ENCODE measurements around the gene CFAP57. TPM values are rescaled to one million over a fixed set of nuclear protein-coding genes. Genes with fewer than 3 reads are reported as not detected.

CFAP57 gene
- total RNA-seq, 2 donors from 2014 or later = 0.14 to 4.7 TPM

DNA sequence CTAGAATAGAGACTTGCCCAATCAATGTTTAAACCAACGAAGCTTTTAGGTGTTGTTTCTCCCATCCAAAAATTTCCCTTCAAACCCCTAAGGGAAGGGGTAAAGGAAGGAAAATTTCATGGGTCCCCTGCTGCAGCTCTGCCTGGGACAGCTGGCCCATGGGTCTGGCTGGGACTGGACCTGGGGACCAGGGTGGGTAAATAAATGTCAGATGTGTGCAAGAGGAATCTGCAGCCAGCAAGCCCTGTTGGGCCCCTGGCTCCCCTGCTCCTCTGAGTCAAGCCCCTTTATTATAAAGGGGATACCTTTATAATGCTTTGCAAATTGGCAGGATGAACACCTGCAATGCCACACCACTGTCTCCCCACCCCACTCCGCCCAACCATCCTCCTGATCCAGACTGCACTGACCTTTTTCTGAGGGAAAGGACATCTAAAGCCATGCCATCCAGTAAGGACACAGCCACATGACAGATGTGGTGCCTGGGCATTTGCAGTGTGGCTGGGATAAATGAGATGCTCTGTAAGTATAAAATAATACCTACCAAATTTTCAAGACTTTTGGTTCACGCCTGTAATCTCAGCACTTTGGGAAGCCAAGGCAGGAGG lies 95.8 kb downstream of the CFAP57 start:
- no peaks in the 10 kb centered on the region for H3K27me3 ChIP-seq (replicated peaks; ENCODE audit: insufficient read depth)
- TF ChIP-seq POLR2A (IDR thresholded peaks at IDR 0.05) = no peak
- no peak for TF ChIP-seq POLR2AphosphoS5 (IDR thresholded peaks at IDR 0.05)
- TF ChIP-seq, protein P1, sequence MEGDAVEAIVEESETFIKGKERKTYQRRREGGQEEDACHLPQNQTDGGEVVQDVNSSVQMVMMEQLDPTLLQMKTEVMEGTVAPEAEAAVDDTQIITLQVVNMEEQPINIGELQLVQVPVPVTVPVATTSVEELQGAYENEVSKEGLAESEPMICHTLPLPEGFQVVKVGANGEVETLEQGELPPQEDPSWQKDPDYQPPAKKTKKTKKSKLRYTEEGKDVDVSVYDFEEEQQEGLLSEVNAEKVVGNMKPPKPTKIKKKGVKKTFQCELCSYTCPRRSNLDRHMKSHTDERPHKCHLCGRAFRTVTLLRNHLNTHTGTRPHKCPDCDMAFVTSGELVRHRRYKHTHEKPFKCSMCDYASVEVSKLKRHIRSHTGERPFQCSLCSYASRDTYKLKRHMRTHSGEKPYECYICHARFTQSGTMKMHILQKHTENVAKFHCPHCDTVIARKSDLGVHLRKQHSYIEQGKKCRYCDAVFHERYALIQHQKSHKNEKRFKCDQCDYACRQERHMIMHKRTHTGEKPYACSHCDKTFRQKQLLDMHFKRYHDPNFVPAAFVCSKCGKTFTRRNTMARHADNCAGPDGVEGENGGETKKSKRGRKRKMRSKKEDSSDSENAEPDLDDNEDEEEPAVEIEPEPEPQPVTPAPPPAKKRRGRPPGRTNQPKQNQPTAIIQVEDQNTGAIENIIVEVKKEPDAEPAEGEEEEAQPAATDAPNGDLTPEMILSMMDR (IDR thresholded peaks at IDR 0.05) = no peak
- H3K27ac ChIP-seq = no peak overlapping the region
- 87% methylated on average over 3 of the region's 3 CpGs for WGBS
- no peaks in the 10 kb centered on the region for H3K9me3 ChIP-seq
- H3K4me3 ChIP-seq = no peak overlapping the region
- H3K4me1 ChIP-seq (replicated peaks) = no peaks in the 10 kb centered on the region
- no peak for DNase-seq (ENCODE audit: low spot score)
- intact Hi-C loops (cut with DNase I) = no loop called here
- H3K36me3 ChIP-seq = no peaks in the 10 kb centered on the region

DNA sequence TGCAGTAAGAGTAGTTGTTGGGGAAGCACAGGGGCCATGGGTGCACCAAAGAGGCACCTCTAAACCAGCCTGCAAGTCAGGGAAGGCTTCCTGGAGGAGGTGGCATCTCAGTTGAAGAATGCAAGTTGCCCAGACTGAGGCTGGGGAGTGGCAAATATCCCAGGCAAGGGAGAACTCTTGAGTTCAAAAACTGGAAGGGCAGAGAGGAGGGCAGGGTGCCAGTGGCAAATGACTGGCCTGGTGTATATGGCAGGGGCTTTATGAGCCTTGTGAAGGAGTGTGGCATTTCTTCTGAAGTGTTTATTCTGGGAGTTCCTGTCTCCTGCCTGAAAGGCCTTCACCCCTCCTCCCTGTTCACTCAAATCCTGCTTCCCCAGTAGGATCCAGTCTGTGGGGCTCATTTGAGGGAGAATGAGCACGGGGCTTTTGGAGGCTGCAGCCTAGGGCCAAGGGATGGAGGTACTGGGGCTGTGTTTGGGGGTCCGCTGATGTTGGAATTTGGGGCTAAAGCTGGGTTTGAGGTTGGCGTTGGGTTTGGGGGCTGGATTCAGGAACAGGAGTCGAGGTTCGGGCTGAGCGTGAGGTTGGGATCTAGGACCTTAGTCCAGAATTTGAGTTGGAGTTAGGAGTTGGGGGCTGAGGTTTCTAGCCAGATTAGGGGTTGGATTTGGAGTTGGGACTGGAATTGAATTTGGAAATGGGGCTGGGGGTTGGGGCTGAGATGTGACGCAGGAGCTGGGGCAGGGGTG lies 97.7 kb downstream of the CFAP57 start, which contains the start of gene TMEM125:
TMEM125 (plus strand) TSS at position 357 of the 749 bp plus-strand sequence. CDS start 2,740 bp downstream, outside the sequence.
- peak; percentile 74 for DNase-seq (ENCODE audit: low spot score)
- Histone ChIP-seq H3K4me3 (peak within 1 kb of the TSS; percentile 13 to 30), H3K9me3 (no peaks in the 10 kb centered on the region), H3K36me3 (no peaks in the 10 kb centered on the region), H3K27ac (peak within 1 kb of the TSS; percentile 73 to 75), H3K4me1 (replicated peaks) (no peaks in the 10 kb centered on the region), H3K27me3 (replicated peaks; ENCODE audit: insufficient read depth) (no peaks in the 10 kb centered on the region)
- intact Hi-C loops (cut with DNase I) = no loop called here
- WGBS = 66% methylated on average over 7 of the region's 7 CpGs
- peak; percentile 42 for TF ChIP-seq POLR2AphosphoS5 (IDR thresholded peaks at IDR 0.05)
- TF ChIP-seq POLR2A (IDR thresholded peaks at IDR 0.05) = no peak

DNA sequence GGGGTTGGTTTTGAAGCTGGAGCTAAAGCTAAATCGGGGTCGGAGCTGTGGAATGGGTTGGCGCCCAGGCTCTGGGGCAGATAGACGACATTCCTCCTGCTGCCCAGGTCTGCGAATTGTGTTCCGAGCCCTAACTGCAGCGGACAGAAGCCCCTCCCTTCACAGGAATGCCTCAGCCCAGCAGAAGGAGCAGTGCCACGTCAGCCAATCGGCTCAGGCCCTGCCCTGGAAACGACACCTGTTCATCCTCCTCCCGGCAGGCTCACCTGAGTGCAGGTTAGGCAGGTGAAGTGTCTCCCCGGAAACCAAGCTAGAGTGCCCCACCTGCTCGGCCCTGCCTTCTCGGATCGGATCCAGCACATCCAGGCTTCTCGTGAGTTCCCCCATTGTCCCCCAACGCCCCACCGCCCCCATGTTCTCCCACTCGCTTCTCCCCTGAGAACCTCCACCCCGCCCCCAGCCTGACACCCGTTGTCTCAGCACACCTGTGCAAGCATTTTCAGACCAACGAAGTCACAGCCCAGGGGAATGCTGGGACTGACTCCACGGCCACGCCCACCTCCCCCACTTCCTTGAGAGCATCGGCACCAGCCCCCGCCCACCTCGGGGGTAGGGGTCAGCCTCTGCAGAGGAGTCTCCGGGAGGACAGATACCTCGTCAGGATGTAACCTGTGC lies 98.4 kb downstream of the CFAP57 start:
- TF ChIP-seq POLR2AphosphoS5 (IDR thresholded peaks at IDR 0.05) = peak; percentile 64
- TF ChIP-seq, protein P1 (IDR thresholded peaks at IDR 0.05) = no peak
- TF ChIP-seq POLR2A (IDR thresholded peaks at IDR 0.05) = peak; percentile 76
- H3K4me1 ChIP-seq (replicated peaks) = no peaks in the 10 kb centered on the region
- H3K27ac ChIP-seq = peak overlapping the region; percentile 73 to 75
- no peaks in the 10 kb centered on the region for H3K9me3 ChIP-seq
- 7% methylated on average over 27 of the region's 29 CpGs for WGBS
- H3K4me3 ChIP-seq = peak overlapping the region; percentile 13 to 30
- no peaks in the 10 kb centered on the region for H3K27me3 ChIP-seq (replicated peaks; ENCODE audit: insufficient read depth)
- peak; percentile 86 for DNase-seq (ENCODE audit: low spot score)
- intact Hi-C loops (cut with DNase I) = no loop called here
- no peaks in the 10 kb centered on the region for H3K36me3 ChIP-seq

DNA sequence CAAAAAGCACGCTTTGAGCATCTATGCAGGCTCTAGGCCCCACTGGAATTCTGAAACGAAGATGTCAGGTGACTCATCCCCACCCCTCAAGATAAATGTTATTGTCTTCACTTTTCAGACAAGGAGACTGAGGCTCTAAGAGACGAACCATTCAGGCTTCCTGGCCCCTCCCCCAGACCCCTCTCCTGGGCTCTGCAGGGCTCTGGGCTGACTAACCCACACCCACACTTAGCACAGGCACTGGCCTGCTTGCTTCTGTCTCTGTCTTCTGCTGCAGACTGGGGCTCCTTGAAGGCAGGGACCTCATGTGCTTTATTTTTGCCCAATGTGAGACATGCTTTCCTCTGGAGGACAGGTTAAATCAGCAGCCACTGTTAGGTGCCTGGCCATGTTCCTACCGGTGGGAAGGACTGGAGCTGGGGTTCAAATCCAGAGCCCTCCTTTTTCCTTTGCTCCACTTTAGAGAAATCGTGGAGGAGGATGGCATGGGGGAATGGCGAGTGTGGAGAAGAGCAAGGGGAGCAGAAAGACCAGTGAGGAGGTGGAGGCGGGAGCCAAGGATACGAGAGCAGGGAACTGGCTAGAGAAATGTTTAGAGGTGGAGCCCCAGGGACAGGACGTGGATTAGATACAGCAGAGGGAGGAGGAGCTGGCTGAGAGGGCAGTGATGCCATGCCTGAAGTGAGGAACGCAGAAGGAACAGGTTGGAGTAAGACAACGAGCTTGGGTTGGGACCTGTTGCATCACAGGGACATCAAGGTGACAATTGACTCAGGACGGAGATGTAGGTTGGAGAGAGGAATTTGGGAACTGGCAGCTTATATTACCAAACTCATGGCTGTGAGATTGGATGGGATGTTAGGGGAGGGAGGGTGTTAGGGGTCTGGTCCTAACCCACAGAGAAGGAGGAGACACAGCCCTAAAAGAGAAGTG lies 99.3 kb downstream of the CFAP57 start:
- Histone ChIP-seq H3K4me1 (replicated peaks) (no peaks in the 10 kb centered on the region), H3K36me3 (no peaks in the 10 kb centered on the region), H3K4me3 (peak overlapping the region in 1 of 2 donors; percentile 30), H3K27ac (peak overlapping the region; percentile 73 to 75), H3K27me3 (replicated peaks; ENCODE audit: insufficient read depth) (no peaks in the 10 kb centered on the region), H3K9me3 (no peaks in the 10 kb centered on the region)
- TF ChIP-seq, protein P1 (IDR thresholded peaks at IDR 0.05) = no peak
- TF ChIP-seq POLR2A (IDR thresholded peaks at IDR 0.05) = no peak
- no peak for TF ChIP-seq POLR2AphosphoS5 (IDR thresholded peaks at IDR 0.05)
- intact Hi-C loops (cut with DNase I) = no loop called here
- 67% methylated on average over 12 of the region's 12 CpGs for WGBS
- DNase-seq (ENCODE audit: low spot score) = no peak

All from prostate gland (tissue), 2 donors.